Activated naive CD4-positive, alpha-beta T cell treated with anti-CD3 and anti-CD28 coated beads, Interleukin-2, amount 10 ng/mL, durations not matched to agents 7 days and 5 days (primary cell): ENCODE data around the gene TEAD1.

Source experiments
- CTCF ChIA-PET: fragments of 350-600 bp; sonication (Branson Sonifier 250); formaldehyde crosslinking; loops from one replicate; lab custom pipeline; 2021; ENCODE audit warnings: antibody characterized with exemption; lab: Charles Lee
- DNase-seq: peaks from one replicate; pipeline ENCODE4 v3.0.0-alpha.2; 2020
- H3K27ac Mint-ChIP-seq: one replicate; pipeline ENCODE4 v1.8.0; 2021; ENCODE audit warnings: mild to moderate bottlenecking, moderate library complexity, mixed read lengths
- H3K27me3 Mint-ChIP-seq: one replicate; pipeline ENCODE4 v1.8.0; 2021; ENCODE audit warnings: mild to moderate bottlenecking, mixed read lengths
- H3K36me3 Mint-ChIP-seq: one replicate; pipeline ENCODE4 v1.8.0; 2021; ENCODE audit warnings: mixed read lengths
- H3K4me1 Mint-ChIP-seq: one replicate; pipeline ENCODE4 v1.8.0; 2021; ENCODE audit warnings: mixed read lengths
- H3K4me3 Mint-ChIP-seq: one replicate; pipeline ENCODE4 v1.8.0; 2021; ENCODE audit warnings: mild to moderate bottlenecking, moderate library complexity, mixed read lengths
- H3K9me3 Mint-ChIP-seq: one replicate; pipeline ENCODE4 v1.8.0; 2021; ENCODE audit warnings: mixed read lengths

Gene TEAD1

GRCh38 chr11:12719221-12719620 is 45.0 kb downstream of the TEAD1 start:
- CTCF ChIA-PET = interaction anchor here (1.1 kb wide), 1 partner anchor 307 kb away, joined by 3 read pairs; no protein-coding TSS in a partner anchor
- no peak overlapping the region for H3K4me3 Mint-ChIP-seq
- peaks cover 15% of the 10 kb centered on the region for H3K4me1 Mint-ChIP-seq
- peaks cover 77% of the 10 kb centered on the region for H3K27me3 Mint-ChIP-seq
- no peaks in the 10 kb centered on the region for H3K36me3 Mint-ChIP-seq
- H3K27ac Mint-ChIP-seq = no peak overlapping the region
- H3K9me3 Mint-ChIP-seq = no peaks in the 10 kb centered on the region
- no peak for DNase-seq

- CTCF ChIA-PET = no interaction called here
- H3K27me3 Mint-ChIP-seq = peaks cover 68% of the 10 kb centered on the region
- H3K9me3 Mint-ChIP-seq = no peaks in the 10 kb centered on the region
- no peak overlapping the region for H3K4me3 Mint-ChIP-seq
- no peak overlapping the region for H3K27ac Mint-ChIP-seq
- H3K4me1 Mint-ChIP-seq = peaks cover 24% of the 10 kb centered on the region
- no peaks in the 10 kb centered on the region for H3K36me3 Mint-ChIP-seq
- DNase-seq = no peak
These were observed 47.8 kb downstream of the TEAD1 start for GRCh38 chr11:12721816-12722604.

GRCh38 chr11:12723421-12724300 is 49.4 kb downstream of the TEAD1 start:
- no peak for DNase-seq
- H3K36me3 Mint-ChIP-seq = no peaks in the 10 kb centered on the region
- H3K4me1 Mint-ChIP-seq = peaks cover 10% of the 10 kb centered on the region
- H3K4me3 Mint-ChIP-seq = no peak overlapping the region
- H3K27ac Mint-ChIP-seq = no peak overlapping the region
- no peaks in the 10 kb centered on the region for H3K9me3 Mint-ChIP-seq
- peaks cover 68% of the 10 kb centered on the region for H3K27me3 Mint-ChIP-seq
- CTCF ChIA-PET = no interaction called here

GRCh38 chr11:12724301-12725054 is 50.3 kb downstream of the TEAD1 start:
- CTCF ChIA-PET = no interaction called here
- H3K9me3 Mint-ChIP-seq = no peaks in the 10 kb centered on the region
- DNase-seq = no peak
- no peak overlapping the region for H3K4me3 Mint-ChIP-seq
- no peaks in the 10 kb centered on the region for H3K36me3 Mint-ChIP-seq
- peaks cover 10% of the 10 kb centered on the region for H3K4me1 Mint-ChIP-seq
- H3K27me3 Mint-ChIP-seq = peaks cover 68% of the 10 kb centered on the region
- no peak overlapping the region for H3K27ac Mint-ChIP-seq

GRCh38 chr11:12725055-12725862 is 51.0 kb downstream of the TEAD1 start:
- Mint-ChIP-seq H3K27ac (no peak overlapping the region), H3K27me3 (peaks cover 68% of the 10 kb centered on the region), H3K9me3 (no peaks in the 10 kb centered on the region), H3K4me3 (no peak overlapping the region), H3K36me3 (no peaks in the 10 kb centered on the region), H3K4me1 (peaks cover 10% of the 10 kb centered on the region)
- DNase-seq = no peak
- CTCF ChIA-PET = no interaction called here

GRCh38 chr11:12725863-12726682 is 51.9 kb downstream of the TEAD1 start:
- H3K36me3 Mint-ChIP-seq = no peaks in the 10 kb centered on the region
- no peaks in the 10 kb centered on the region for H3K9me3 Mint-ChIP-seq
- H3K4me3 Mint-ChIP-seq = no peak overlapping the region
- CTCF ChIA-PET = no interaction called here
- peaks cover 10% of the 10 kb centered on the region for H3K4me1 Mint-ChIP-seq
- H3K27ac Mint-ChIP-seq = no peak overlapping the region
- peaks cover 62% of the 10 kb centered on the region for H3K27me3 Mint-ChIP-seq
- no peak for DNase-seq

GRCh38 chr11:12727563-12728211 is 53.5 kb downstream of the TEAD1 start:
- no peak overlapping the region for H3K27ac Mint-ChIP-seq
- H3K4me1 Mint-ChIP-seq = peaks cover 10% of the 10 kb centered on the region
- H3K27me3 Mint-ChIP-seq = peaks cover 46% of the 10 kb centered on the region
- no peaks in the 10 kb centered on the region for H3K9me3 Mint-ChIP-seq
- no peaks in the 10 kb centered on the region for H3K36me3 Mint-ChIP-seq
- CTCF ChIA-PET = no interaction called here
- DNase-seq = no peak
- H3K4me3 Mint-ChIP-seq = no peak overlapping the region

GRCh38 chr11:12728417-12728816 is 54.2 kb downstream of the TEAD1 start:
- H3K9me3 Mint-ChIP-seq = no peaks in the 10 kb centered on the region
- H3K27ac Mint-ChIP-seq = no peak overlapping the region
- H3K27me3 Mint-ChIP-seq = peaks cover 47% of the 10 kb centered on the region
- CTCF ChIA-PET = no interaction called here
- no peaks in the 10 kb centered on the region for H3K36me3 Mint-ChIP-seq
- no peak for DNase-seq
- peaks cover 10% of the 10 kb centered on the region for H3K4me1 Mint-ChIP-seq
- no peak overlapping the region for H3K4me3 Mint-ChIP-seq

- CTCF ChIA-PET = no interaction called here
These were observed 55.7 kb downstream of the TEAD1 start for GRCh38 chr11:12729941-12730340.

GRCh38 chr11:12731841-12732336 is 57.7 kb downstream of the TEAD1 start:
- H3K27ac Mint-ChIP-seq = no peak overlapping the region
- no peaks in the 10 kb centered on the region for H3K9me3 Mint-ChIP-seq
- DNase-seq = no peak
- no peaks in the 10 kb centered on the region for H3K36me3 Mint-ChIP-seq
- peaks cover 30% of the 10 kb centered on the region for H3K27me3 Mint-ChIP-seq
- H3K4me1 Mint-ChIP-seq = no peaks in the 10 kb centered on the region
- H3K4me3 Mint-ChIP-seq = no peak overlapping the region
- CTCF ChIA-PET = no interaction called here

More at GRCh38 chr11:12729941-12730340, 55.7 kb downstream of the TEAD1 start:
- H3K4me3 Mint-ChIP-seq = no peak overlapping the region
- H3K27ac Mint-ChIP-seq = no peak overlapping the region
- no peak for DNase-seq
- H3K27me3 Mint-ChIP-seq = peaks cover 36% of the 10 kb centered on the region
- H3K4me1 Mint-ChIP-seq = peaks cover 9% of the 10 kb centered on the region
- no peaks in the 10 kb centered on the region for H3K9me3 Mint-ChIP-seq
- no peaks in the 10 kb centered on the region for H3K36me3 Mint-ChIP-seq

GRCh38 chr11:12733091-12733490 is 58.9 kb downstream of the TEAD1 start:
- Mint-ChIP-seq H3K27me3 (peaks cover 22% of the 10 kb centered on the region), H3K27ac (no peak overlapping the region), H3K9me3 (no peaks in the 10 kb centered on the region), H3K4me3 (no peak overlapping the region), H3K4me1 (no peaks in the 10 kb centered on the region), H3K36me3 (no peaks in the 10 kb centered on the region)
- no peak for DNase-seq
- CTCF ChIA-PET = interaction anchor here (0.6 kb wide), 1 partner anchor 81 kb away, joined by 3 read pairs; no protein-coding TSS in a partner anchor

GRCh38 chr11:12734625-12735024 is 60.4 kb downstream of the TEAD1 start:
- Mint-ChIP-seq H3K27me3 (peaks cover 10% of the 10 kb centered on the region), H3K4me3 (no peak overlapping the region), H3K36me3 (no peaks in the 10 kb centered on the region), H3K9me3 (no peaks in the 10 kb centered on the region), H3K4me1 (no peaks in the 10 kb centered on the region), H3K27ac (no peak overlapping the region)
- CTCF ChIA-PET = interaction anchor here (0.7 kb wide), 1 partner anchor 165 kb away, joined by 3 read pairs; no protein-coding TSS in a partner anchor
- no peak for DNase-seq
